Neural cell (in vitro differentiated cells): ENCODE data around the gene LYSMD4. TPM values are rescaled to one million over a fixed set of nuclear protein-coding genes. Genes with fewer than 3 reads are reported as not detected.

Experiments
- H2AFZ ChIP-seq: fragments of 200-600, 300-800 bp; sonication (generic), shearing (Covaris generic); 2 replicates; pipeline ENCODE4 v1.6.0; 2014; ENCODE audit warnings: low read depth, mild to moderate bottlenecking, antibody characterized with exemption, low read length, moderate library complexity
- H3F3A ChIP-seq: fragments of 200-600 bp; shearing (Covaris generic); 2 replicates; pipeline ENCODE4 v1.6.1; 2016; ENCODE audit warnings: mild to moderate bottlenecking, moderate library complexity, mixed read lengths, antibody characterized with exemption, low read length; ENCODE audit not compliant: insufficient read depth, poor library complexity, severe bottlenecking
- H3K27ac ChIP-seq: fragments of 200-600, 300-800 bp; sonication (generic), shearing (Covaris generic); 2 replicates; pipeline ENCODE4 v1.5.1; 2014; ENCODE audit warnings: mild to moderate bottlenecking, low read length, moderate library complexity
- H3K27me3 ChIP-seq: fragments of 300-800, 200-600 bp; sonication (generic), shearing (Covaris generic); 2 replicates; pipeline ENCODE4 v1.6.0; 2014; ENCODE audit warnings: mild to moderate bottlenecking, low read depth, low read length, moderate library complexity; ENCODE audit not compliant: insufficient read depth
- H3K36me3 ChIP-seq: fragments of 300-800, 200-600 bp; sonication (generic), shearing (Covaris generic); 2 replicates; pipeline ENCODE4 v1.5.1; 2014; ENCODE audit warnings: mild to moderate bottlenecking, antibody characterized with exemption, low read length, moderate library complexity; ENCODE audit not compliant: insufficient read depth
- H3K4me2 ChIP-seq: fragments of 300-800, 200-600 bp; sonication (generic), shearing (Covaris generic); 2 replicates; pipeline ENCODE4 v1.6.0; 2014; ENCODE audit warnings: mild to moderate bottlenecking, low read length
- H3K4me3 ChIP-seq: fragments of 300-800, 200-600 bp; sonication (generic), shearing (Covaris generic); 2 replicates; pipeline ENCODE4 v1.5.1; 2014; ENCODE audit warnings: mild to moderate bottlenecking, low read length, moderate library complexity
- H3K79me2 ChIP-seq: fragments of 200-600 bp; shearing (Covaris generic); replicated peaks from 2 replicates; pipeline ENCODE4 v1.6.0; 2014; ENCODE audit warnings: mild to moderate bottlenecking, low read length, moderate library complexity; ENCODE audit not compliant: insufficient read depth
- H3K9ac ChIP-seq: fragments of 300-800, 200-600 bp; sonication (generic), shearing (Covaris generic); 2 replicates; pipeline ENCODE4 v1.6.1; 2016; ENCODE audit warnings: mild to moderate bottlenecking, low read length, mixed read lengths
- H3K9me2 ChIP-seq: fragments of 200-600 bp; shearing (Covaris generic); 2 replicates; pipeline ENCODE4 v1.6.1; 2016; ENCODE audit warnings: mild to moderate bottlenecking, low read length, mixed read lengths; ENCODE audit not compliant: insufficient read depth
- H3K9me3 ChIP-seq: fragments of 200-600, 300-800 bp; sonication (generic), shearing (Covaris generic); 2 replicates; pipeline ENCODE4 v1.6.1; 2016; ENCODE audit warnings: mild to moderate bottlenecking, mixed run types, low read length, moderate library complexity, mixed read lengths
- H4K20me1 ChIP-seq: fragments of 200-600 bp; shearing (Covaris generic); 2 replicates; pipeline ENCODE4 v1.6.1; 2016; ENCODE audit warnings: mild to moderate bottlenecking, mixed run types; ENCODE audit not compliant: insufficient read depth
- CTCF ChIP-seq: fragments of 450-650 bp; IDR thresholded peaks from 2 replicates; pipeline ENCODE4 v1.5.1; 2014; ENCODE audit warnings: antibody characterized with exemption, mild to moderate bottlenecking, moderate library complexity; ENCODE audit not compliant: poor library complexity, severe bottlenecking
- EP300 ChIP-seq: fragments of 450-650 bp; conservative IDR thresholded peaks from 2 replicates; pipeline ENCODE4 v1.6.1; 2014; ENCODE audit warnings: antibody characterized with exemption, mild to moderate bottlenecking, moderate library complexity; ENCODE audit not compliant: poor library complexity, severe bottlenecking
- EZH2 ChIP-seq: fragments of 200-600, 300-800 bp; shearing (Covaris generic), sonication (generic); IDR thresholded peaks from 2 replicates; pipeline ENCODE4 v1.6.1; 2014; ENCODE audit warnings: antibody characterized with exemption, low read length, borderline replicate concordance, mild to moderate bottlenecking; ENCODE audit not compliant: insufficient read depth, poor library complexity, severe bottlenecking
- MXI1 ChIP-seq: fragments of 450-650 bp; conservative IDR thresholded peaks from 2 replicates; pipeline ENCODE4 v1.6.1; 2014; ENCODE audit warnings: antibody characterized with exemption, mild to moderate bottlenecking; ENCODE audit not compliant: poor library complexity, severe bottlenecking
- POLR2AphosphoS5 ChIP-seq: IDR thresholded peaks from 2 replicates; pipeline ENCODE4 v1.6.1; 2012
- RAD21 ChIP-seq: fragments of 450-650 bp; conservative IDR thresholded peaks from 2 replicates; pipeline ENCODE4 v1.6.1; 2014; ENCODE audit warnings: antibody characterized with exemption, mild to moderate bottlenecking, moderate library complexity
- REST ChIP-seq: IDR thresholded peaks from 2 replicates; pipeline ENCODE4 v1.6.1; 2012; ENCODE audit warnings: borderline replicate concordance
- SMC3 ChIP-seq: fragments of 450-650 bp; conservative IDR thresholded peaks from 2 replicates; pipeline ENCODE4 v1.6.1; 2014; ENCODE audit warnings: antibody characterized with exemption, mild to moderate bottlenecking, moderate library complexity; ENCODE audit not compliant: poor library complexity
- TAF1 ChIP-seq: IDR thresholded peaks from 2 replicates; pipeline ENCODE4 v1.6.1; 2012; ENCODE audit warnings: low read depth
- polyA plus RNA-seq: library from polyadenylated mRNA; depleted of rRNA; stranded (reverse); fragments of >200 nt; gene quantifications from 2 replicates; pipeline ENCODE4 v1.2.3, GENCODE V29; 2014

Gene LYSMD4
- polyA plus RNA-seq, 1 donor from 2014 or later = 57.5 TPM

- no peaks in the 10 kb centered on the region for H3K9me2 ChIP-seq
- no peak overlapping the region for H3K4me2 ChIP-seq
- H3K79me2 ChIP-seq = no peaks in the 10 kb centered on the region
- H2AFZ ChIP-seq = no peak overlapping the region
- H4K20me1 ChIP-seq = no peaks in the 10 kb centered on the region
- no peak overlapping the region for H3K9ac ChIP-seq
- no peaks in the 10 kb centered on the region for H3K36me3 ChIP-seq
- no peak overlapping the region for H3K27ac ChIP-seq
- no peaks in the 10 kb centered on the region for H3F3A ChIP-seq
- TF ChIP-seq MXI1 (no peak), TAF1 (no peak), SMC3 (no peak), REST (no peak), POLR2AphosphoS5 (no peak)
- no peaks in the 10 kb centered on the region for H3K27me3 ChIP-seq
- no peaks in the 10 kb centered on the region for H3K9me3 ChIP-seq
- no peak overlapping the region for H3K4me3 ChIP-seq
Observed at GRCh38 chr15:99702895-99703602, 30.2 kb downstream of the LYSMD4 start.

GRCh38 chr15:99696096-99696495 lies 37.1 kb downstream of the LYSMD4 start:
- no peaks in the 10 kb centered on the region for H3F3A ChIP-seq
- no peak overlapping the region for H3K4me3 ChIP-seq
- H3K79me2 ChIP-seq = no peaks in the 10 kb centered on the region
- no peaks in the 10 kb centered on the region for H3K9me3 ChIP-seq
- TF ChIP-seq EP300 (no peak), POLR2AphosphoS5 (no peak), EZH2 (no peak), TAF1 (no peak), MXI1 (no peak), REST (no peak), RAD21 (no peak), CTCF (no peak), SMC3 (no peak)
- H3K4me2 ChIP-seq = no peak overlapping the region
- H3K9ac ChIP-seq = no peak overlapping the region
- no peaks in the 10 kb centered on the region for H3K27me3 ChIP-seq
- H3K36me3 ChIP-seq = peaks cover 6% of the 10 kb centered on the region
- no peak overlapping the region for H3K27ac ChIP-seq
- H3K9me2 ChIP-seq = no peaks in the 10 kb centered on the region
- H4K20me1 ChIP-seq = no peaks in the 10 kb centered on the region
- H2AFZ ChIP-seq = no peak overlapping the region
